SK-N-SH treated with all-trans-retinoic acid at 6 μM for 48 hours (cell line): ENCODE results near the gene SFT2D3.

Experiments
- ATAC-seq: fragments of 200-7000 bp; cut with Tn5 transposase; 3 replicates; pipeline ENCODE4 v1.9.1; 2020; ENCODE audit warnings: mild to moderate bottlenecking, moderate library complexity
- ARNTL ChIP-seq: fragments of 450-650 bp; formaldehyde crosslinking; IDR thresholded peaks from 2 replicates; pipeline ENCODE4 v1.5.0; 2020; ENCODE audit warnings: low read depth, mild to moderate bottlenecking, moderate library complexity, borderline replicate concordance
- CSDC2 ChIP-seq: fragments of 250-450 bp; sonication (Bioruptor Pico); IDR thresholded peaks from 2 replicates; pipeline ENCODE4 v1.5.0; 2020; ENCODE audit warnings: mild to moderate bottlenecking, moderate library complexity
- ESRRG ChIP-seq: fragments of 250-450 bp; sonication (Bioruptor Pico); IDR thresholded peaks from 2 replicates; pipeline ENCODE4 v1.6.1; 2021; ENCODE audit warnings: mild to moderate bottlenecking
- ISL1 ChIP-seq: fragments of 250-450 bp; sonication (Bioruptor Pico); IDR thresholded peaks from 2 replicates; pipeline ENCODE4 v2.1.2; 2022; ENCODE audit warnings: mild to moderate bottlenecking, moderate library complexity
- OSR1 ChIP-seq: fragments of 250-450 bp; sonication (Bioruptor Pico); IDR thresholded peaks from 2 replicates; pipeline ENCODE4 v1.8.0; 2022; ENCODE audit warnings: moderate library complexity, mild to moderate bottlenecking, inconsistent platforms
- PPARA ChIP-seq: fragments of 250-450 bp; sonication (Bioruptor Pico); IDR thresholded peaks from 2 replicates; pipeline ENCODE4 v1.5.0; 2020; ENCODE audit warnings: mild to moderate bottlenecking, borderline replicate concordance
- RARB ChIP-seq: fragments of 250-450 bp; sonication (Bioruptor Pico); IDR thresholded peaks from 2 replicates; pipeline ENCODE4 v1.8.0; 2021; ENCODE audit warnings: mild to moderate bottlenecking, moderate library complexity
- SNAI2 ChIP-seq: fragments of 250-450 bp; sonication (Bioruptor Pico); IDR thresholded peaks from 2 replicates; pipeline ENCODE4 v1.5.0; 2020; ENCODE audit warnings: mild to moderate bottlenecking, moderate library complexity
- TOX ChIP-seq: fragments of 250-450 bp; sonication (Bioruptor Pico); IDR thresholded peaks from 2 replicates; pipeline ENCODE4 v1.8.0; 2021; ENCODE audit warnings: mild to moderate bottlenecking, moderate library complexity, borderline replicate concordance
- ZC3H10 ChIP-seq: fragments of 250-450 bp; sonication (Bioruptor Pico); IDR thresholded peaks from 2 replicates; pipeline ENCODE4 v1.5.1; 2021; ENCODE audit warnings: mild to moderate bottlenecking, moderate library complexity
- ZFP3 ChIP-seq: fragments of 250-450 bp; sonication (Bioruptor Pico); IDR thresholded peaks from 2 replicates; pipeline ENCODE4 v1.5.0; 2020; ENCODE audit warnings: mild to moderate bottlenecking, moderate library complexity
- ZFP30 ChIP-seq: fragments of 450-650 bp; formaldehyde crosslinking; IDR thresholded peaks from 2 replicates; pipeline ENCODE4 v1.5.0; 2022; ENCODE audit warnings: mild to moderate bottlenecking, moderate library complexity
- ZNF565 ChIP-seq: fragments of 450-650 bp; formaldehyde crosslinking; conservative IDR thresholded peaks from 2 replicates; pipeline ENCODE4 v1.5.0; 2020; ENCODE audit warnings: low read depth, mild to moderate bottlenecking, moderate library complexity
- ZNF70 ChIP-seq: fragments of 450-650 bp; formaldehyde crosslinking; IDR thresholded peaks from 2 replicates; pipeline ENCODE4 v1.5.0; 2020; ENCODE audit warnings: mild to moderate bottlenecking, moderate library complexity
- TF ChIP-seq, protein P1 (sequence below): fragments of 250-450 bp; sonication (Bioruptor Pico); IDR thresholded peaks from 2 replicates; pipeline ENCODE4 v1.8.0; 2021; ENCODE audit warnings: low read depth, mild to moderate bottlenecking, moderate library complexity, borderline replicate concordance
- TF ChIP-seq, protein P2 (sequence below): fragments of 250-450 bp; sonication (Bioruptor Pico); IDR thresholded peaks from 2 replicates; pipeline ENCODE4 v1.5.1; 2020; ENCODE audit warnings: low read depth, mild to moderate bottlenecking, moderate library complexity
- TF ChIP-seq, protein P3 (sequence below): fragments of 250-450 bp; sonication (Bioruptor Pico); IDR thresholded peaks from 2 replicates; pipeline ENCODE4 v1.8.0; 2020; ENCODE audit warnings: mild to moderate bottlenecking, moderate library complexity, borderline replicate concordance
- TF ChIP-seq, protein P4 (sequence below): fragments of 250-450 bp; sonication (Bioruptor Pico); IDR thresholded peaks from 2 replicates; pipeline ENCODE4 v1.5.0; 2020; ENCODE audit warnings: mild to moderate bottlenecking, moderate library complexity

SFT2D3 gene

DNA sequence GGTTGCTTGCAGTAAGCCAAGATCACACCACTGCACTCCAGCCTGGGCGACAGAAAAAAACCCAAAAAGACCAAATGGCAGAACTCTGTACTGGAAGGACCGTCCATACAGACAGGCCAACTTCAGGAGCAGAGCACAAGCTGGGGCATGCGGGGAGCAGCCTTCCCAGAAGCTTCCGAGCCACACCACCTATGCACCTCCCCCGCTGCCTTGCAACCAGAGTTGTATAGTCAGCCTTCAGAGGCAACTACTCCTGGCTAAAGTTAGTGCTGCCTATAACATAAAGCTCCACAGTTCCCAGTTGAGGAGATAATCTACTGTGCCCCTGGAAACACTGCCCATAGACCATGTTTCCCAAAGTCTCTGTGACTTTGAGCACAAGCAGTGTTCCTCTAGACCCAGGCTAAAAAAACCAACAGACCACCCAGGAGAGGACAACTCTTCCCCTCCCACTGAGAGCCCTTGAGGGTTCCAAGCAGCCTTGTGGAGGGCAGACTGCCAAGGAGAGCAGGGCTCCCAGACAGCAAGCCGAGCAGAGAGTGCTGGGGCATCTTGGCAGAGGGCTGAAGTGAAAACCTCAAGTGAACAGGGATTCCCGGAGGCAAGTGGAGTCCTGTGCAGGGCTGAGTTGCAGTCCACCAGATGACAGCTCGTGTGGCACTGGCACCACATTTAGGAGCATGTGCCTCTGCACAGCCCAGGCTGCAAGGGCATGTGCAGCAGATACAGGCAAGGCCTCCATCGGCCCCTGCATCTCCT is 6.8 kb downstream of the SFT2D3 start (continued):
- TF ChIP-seq, protein P1, sequence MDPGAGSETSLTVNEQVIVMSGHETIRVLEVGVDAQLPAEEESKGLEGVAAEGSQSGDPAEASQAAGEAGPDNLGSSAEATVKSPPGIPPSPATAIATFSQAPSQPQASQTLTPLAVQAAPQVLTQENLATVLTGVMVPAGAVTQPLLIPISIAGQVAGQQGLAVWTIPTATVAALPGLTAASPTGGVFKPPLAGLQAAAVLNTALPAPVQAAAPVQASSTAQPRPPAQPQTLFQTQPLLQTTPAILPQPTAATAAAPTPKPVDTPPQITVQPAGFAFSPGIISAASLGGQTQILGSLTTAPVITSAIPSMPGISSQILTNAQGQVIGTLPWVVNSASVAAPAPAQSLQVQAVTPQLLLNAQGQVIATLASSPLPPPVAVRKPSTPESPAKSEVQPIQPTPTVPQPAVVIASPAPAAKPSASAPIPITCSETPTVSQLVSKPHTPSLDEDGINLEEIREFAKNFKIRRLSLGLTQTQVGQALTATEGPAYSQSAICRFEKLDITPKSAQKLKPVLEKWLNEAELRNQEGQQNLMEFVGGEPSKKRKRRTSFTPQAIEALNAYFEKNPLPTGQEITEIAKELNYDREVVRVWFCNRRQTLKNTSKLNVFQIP (CRISPR knock-in tag), result no peak
- no peak for TF ChIP-seq ZNF565 (CRISPR knock-in tag)
- no peak for TF ChIP-seq SNAI2
- TF ChIP-seq ISL1, result no peak

DNA sequence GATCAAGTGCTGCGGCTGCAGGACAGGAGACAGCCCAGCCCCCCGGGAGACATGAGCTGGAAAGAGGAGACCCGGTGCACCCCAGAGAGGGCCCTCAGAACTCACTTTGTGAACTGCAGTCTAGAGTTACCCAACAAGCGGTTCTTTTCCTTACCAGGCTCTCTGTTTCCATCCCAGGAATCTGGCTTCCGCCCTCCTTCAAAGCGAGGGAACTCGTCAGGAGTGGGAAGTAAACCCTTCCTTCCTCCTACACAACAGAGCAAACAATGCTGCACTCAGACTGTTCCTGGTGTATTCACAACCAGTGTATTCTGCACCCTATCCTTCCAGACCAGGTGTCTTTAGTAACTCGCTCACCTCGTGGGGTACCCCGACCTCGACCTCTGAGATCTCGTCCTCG is 8.0 kb downstream of the SFT2D3 start:
- TF ChIP-seq, protein P2, sequence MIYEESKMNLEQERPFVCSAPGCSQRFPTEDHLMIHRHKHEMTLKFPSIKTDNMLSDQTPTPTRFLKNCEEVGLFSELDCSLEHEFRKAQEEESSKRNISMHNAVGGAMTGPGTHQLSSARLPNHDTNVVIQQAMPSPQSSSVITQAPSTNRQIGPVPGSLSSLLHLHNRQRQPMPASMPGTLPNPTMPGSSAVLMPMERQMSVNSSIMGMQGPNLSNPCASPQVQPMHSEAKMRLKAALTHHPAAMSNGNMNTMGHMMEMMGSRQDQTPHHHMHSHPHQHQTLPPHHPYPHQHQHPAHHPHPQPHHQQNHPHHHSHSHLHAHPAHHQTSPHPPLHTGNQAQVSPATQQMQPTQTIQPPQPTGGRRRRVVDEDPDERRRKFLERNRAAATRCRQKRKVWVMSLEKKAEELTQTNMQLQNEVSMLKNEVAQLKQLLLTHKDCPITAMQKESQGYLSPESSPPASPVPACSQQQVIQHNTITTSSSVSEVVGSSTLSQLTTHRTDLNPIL, result no peak
- no peak for ATAC-seq

DNA sequence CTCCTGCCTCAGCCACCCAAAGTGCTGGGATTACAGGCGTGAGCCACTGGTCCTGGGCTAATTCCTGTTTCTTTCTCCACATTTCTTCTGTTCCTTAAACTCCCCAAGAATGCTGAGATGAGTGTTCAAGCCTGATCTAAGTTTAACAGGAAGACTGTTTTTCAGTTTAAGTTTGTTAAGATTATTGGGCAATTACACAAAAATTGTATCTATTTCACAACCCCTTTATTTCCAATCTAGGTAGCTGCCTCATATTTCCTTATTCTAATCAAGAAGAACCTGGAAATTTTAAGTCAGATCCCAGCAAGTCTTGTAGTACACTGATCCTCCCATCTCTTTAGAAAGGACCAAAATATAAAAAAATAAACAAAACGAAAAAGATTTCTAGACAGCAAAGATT is 11.7 kb downstream of the SFT2D3 start:
- no peak for TF ChIP-seq RARB (CRISPR knock-in tag)
- TF ChIP-seq ESRRG (CRISPR knock-in tag), result no peak
- no peak for TF ChIP-seq PPARA (CRISPR knock-in tag)
- no peak for TF ChIP-seq SNAI2
- TF ChIP-seq ZC3H10 (CRISPR knock-in tag), result no peak
- no peak for TF ChIP-seq ZNF70 (CRISPR knock-in tag)
- ATAC-seq, result no peak

DNA sequence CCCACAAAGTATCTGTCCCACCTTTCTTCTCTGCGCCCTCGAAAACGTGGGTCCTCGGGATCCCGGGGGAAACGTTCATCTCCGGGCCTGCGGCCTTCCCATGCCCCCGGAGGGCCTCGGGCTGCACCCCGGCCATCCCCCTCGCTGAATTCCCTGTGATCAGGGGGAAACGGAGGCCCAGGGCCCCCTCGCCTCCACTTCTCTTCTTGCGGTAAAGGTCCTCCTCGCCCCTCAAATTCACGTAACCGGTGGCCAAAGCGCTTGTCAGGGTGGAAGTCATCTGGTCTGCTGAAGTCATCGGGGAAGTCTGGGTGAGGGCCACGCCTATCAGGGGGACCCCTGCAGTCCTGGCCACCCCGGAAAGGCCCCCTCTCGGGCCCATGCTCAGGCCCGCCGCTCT is 12.3 kb downstream of the SFT2D3 start:
- no peak for ATAC-seq
- TF ChIP-seq, protein P3, sequence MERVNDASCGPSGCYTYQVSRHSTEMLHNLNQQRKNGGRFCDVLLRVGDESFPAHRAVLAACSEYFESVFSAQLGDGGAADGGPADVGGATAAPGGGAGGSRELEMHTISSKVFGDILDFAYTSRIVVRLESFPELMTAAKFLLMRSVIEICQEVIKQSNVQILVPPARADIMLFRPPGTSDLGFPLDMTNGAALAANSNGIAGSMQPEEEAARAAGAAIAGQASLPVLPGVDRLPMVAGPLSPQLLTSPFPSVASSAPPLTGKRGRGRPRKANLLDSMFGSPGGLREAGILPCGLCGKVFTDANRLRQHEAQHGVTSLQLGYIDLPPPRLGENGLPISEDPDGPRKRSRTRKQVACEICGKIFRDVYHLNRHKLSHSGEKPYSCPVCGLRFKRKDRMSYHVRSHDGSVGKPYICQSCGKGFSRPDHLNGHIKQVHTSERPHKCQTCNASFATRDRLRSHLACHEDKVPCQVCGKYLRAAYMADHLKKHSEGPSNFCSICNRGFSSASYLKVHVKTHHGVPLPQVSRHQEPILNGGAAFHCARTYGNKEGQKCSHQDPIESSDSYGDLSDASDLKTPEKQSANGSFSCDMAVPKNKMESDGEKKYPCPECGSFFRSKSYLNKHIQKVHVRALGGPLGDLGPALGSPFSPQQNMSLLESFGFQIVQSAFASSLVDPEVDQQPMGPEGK (CRISPR knock-in tag), result no peak
- no peak for TF ChIP-seq ZC3H10 (CRISPR knock-in tag)
- no peak for TF ChIP-seq CSDC2 (CRISPR knock-in tag)
- no peak for TF ChIP-seq ARNTL (CRISPR knock-in tag)
- TF ChIP-seq, protein P2, result no peak
- TF ChIP-seq, protein P4, sequence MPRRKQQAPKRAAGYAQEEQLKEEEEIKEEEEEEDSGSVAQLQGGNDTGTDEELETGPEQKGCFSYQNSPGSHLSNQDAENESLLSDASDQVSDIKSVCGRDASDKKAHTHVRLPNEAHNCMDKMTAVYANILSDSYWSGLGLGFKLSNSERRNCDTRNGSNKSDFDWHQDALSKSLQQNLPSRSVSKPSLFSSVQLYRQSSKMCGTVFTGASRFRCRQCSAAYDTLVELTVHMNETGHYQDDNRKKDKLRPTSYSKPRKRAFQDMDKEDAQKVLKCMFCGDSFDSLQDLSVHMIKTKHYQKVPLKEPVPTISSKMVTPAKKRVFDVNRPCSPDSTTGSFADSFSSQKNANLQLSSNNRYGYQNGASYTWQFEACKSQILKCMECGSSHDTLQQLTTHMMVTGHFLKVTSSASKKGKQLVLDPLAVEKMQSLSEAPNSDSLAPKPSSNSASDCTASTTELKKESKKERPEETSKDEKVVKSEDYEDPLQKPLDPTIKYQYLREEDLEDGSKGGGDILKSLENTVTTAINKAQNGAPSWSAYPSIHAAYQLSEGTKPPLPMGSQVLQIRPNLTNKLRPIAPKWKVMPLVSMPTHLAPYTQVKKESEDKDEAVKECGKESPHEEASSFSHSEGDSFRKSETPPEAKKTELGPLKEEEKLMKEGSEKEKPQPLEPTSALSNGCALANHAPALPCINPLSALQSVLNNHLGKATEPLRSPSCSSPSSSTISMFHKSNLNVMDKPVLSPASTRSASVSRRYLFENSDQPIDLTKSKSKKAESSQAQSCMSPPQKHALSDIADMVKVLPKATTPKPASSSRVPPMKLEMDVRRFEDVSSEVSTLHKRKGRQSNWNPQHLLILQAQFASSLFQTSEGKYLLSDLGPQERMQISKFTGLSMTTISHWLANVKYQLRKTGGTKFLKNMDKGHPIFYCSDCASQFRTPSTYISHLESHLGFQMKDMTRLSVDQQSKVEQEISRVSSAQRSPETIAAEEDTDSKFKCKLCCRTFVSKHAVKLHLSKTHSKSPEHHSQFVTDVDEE (CRISPR knock-in tag), result no peak
- TF ChIP-seq RARB (CRISPR knock-in tag), result no peak
- TF ChIP-seq ZFP30, result no peak
- TF ChIP-seq OSR1, result no peak
- TF ChIP-seq ZNF565 (CRISPR knock-in tag), result no peak

DNA sequence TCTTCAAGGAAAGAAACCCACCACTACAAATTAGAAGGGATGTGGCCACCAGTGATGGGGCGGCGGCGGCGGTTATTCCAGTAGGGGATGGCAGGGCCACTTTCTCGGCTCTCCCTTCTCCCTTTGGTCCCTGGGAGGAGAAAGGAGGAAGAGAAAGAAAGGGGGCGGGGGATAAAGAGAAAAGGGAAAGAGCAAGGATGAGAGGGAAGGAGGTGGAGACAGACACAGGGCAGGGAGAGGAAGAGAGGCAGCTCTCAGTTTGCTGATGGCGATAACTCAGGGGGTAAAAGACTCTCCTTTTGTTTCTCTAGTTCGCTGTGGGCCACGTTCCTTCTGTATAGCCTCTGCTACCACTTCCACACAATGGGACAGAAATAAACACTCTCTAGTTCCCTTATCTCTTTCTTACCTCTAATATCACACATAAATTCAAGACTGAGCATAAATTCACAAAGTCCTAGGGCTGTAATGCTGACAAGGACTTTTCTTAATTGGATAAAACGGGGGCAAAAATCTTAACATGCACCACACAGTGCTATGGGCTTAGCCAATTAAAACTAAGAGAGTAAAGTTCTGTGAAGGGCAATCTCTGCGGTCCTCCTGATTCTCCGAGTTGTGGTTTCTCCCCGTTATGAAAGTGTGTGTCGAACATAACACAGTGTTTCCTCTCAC is 14.6 kb downstream of the SFT2D3 start:
- TF ChIP-seq, protein P4 (CRISPR knock-in tag), result no peak
- TF ChIP-seq, protein P3 (CRISPR knock-in tag), result no peak
- TF ChIP-seq TOX (no peak), ZFP30 (no peak), RARB (CRISPR knock-in tag) (no peak), ESRRG (CRISPR knock-in tag) (no peak), ARNTL (CRISPR knock-in tag) (no peak), ZFP3 (no peak), PPARA (CRISPR knock-in tag) (no peak), ZNF565 (CRISPR knock-in tag) (no peak)

More for the DNA sequence above, 14.6 kb downstream of the SFT2D3 start:
- ATAC-seq, result no peak
